Fibroblast of peridontal ligament (primary cell): ENCODE results near the gene SGCG.
"Not testable (repeated sequence)": the region's sequence is repeated elsewhere in the genome, so short reads cannot be mapped to it uniquely, and the experiment has no call there.

Experiments
- DNase-seq: peaks from one replicate; pipeline ENCODE4 v3.0.0-alpha.2; 2010; ENCODE audit errors: extremely low read depth

Gene SGCG, protein sequence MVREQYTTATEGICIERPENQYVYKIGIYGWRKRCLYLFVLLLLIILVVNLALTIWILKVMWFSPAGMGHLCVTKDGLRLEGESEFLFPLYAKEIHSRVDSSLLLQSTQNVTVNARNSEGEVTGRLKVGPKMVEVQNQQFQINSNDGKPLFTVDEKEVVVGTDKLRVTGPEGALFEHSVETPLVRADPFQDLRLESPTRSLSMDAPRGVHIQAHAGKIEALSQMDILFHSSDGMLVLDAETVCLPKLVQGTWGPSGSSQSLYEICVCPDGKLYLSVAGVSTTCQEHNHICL

DNA sequence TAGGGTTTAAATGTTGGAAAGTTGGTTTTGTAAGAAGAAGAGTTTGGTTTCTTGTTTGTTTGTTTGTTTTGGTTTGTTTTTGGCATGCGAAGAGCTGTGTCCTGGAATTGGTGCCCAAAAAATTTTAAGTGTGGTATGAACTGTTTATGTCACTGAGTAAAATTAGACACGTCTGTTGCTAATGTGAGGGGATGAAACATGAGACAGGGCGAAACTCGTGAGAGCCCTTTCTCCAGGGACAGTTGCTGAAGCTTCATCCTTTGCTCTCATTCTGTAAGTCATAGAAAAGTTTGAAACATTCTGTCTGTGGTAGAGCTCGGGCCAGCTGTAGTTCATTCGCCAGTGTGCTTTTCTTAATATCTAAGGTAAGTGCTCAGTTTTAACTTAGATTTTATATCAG lies at the start of gene SGCG:
TSS of gene SGCG (plus strand) at position 269 of the 400 bp plus-strand sequence. CDS start 22,716 bp downstream, outside the sequence.
- no peak for DNase-seq

DNA sequence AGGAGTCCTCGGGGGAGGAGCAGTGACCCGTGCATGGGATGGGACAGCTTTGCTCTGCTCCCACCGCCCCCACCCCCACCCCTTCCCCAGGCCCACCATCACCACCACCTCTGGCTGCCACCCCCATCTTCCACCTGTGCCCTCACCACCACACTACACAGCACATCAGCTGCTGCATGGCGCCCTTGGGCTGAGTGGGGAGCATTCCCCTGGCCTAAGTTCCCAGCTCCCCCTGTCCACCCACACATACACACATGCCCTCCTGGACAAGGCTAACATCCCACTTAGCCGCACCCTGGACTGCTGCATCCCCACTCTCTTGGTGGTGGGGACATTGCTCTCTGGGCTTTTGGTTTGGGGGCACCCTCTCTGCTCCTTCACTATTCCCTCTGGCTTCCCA lies 46.2 kb upstream of the SGCG start:
- DNase-seq = no peak

DNA sequence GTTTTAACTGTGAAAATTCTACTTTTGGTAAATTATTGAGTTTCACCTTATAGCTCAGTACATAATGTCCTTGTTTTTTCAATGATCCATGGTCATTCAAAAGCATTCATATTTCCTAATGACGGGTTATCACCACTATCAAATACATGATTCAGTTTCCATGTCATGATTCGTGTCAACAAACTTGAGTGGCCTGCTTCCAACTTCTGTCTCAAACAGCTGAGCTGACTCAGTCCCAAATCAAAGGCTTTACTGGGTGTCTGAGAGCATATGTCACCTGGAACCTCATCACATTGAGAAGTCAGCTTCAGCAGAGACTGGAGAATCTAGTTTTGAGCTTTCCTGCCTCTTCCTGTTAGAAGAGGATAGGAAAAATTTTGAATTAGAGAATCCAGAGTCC lies 40.3 kb upstream of the SGCG start:
- no peak for DNase-seq

DNA sequence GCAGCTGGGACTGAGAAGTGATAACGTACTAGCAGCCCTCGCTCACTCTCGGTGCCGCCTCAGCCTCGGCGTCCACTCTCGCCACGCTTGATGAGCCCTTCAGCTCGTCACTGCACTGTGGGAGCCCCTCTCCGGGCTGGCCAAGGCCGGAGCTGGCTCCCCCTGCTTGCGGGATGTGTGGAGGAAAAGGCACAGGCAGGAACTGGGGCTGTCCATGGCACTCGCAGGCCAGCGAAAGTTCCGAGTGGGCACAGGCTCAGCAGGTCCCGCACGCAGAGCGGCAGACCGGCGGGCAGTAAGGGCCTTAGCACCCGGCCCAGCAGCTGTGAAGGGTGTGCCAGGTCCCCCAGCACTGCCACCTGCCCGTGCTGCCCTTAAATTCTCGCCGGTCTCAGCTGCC lies 38.8 kb upstream of the SGCG start:
- DNase-seq = no peak

DNA sequence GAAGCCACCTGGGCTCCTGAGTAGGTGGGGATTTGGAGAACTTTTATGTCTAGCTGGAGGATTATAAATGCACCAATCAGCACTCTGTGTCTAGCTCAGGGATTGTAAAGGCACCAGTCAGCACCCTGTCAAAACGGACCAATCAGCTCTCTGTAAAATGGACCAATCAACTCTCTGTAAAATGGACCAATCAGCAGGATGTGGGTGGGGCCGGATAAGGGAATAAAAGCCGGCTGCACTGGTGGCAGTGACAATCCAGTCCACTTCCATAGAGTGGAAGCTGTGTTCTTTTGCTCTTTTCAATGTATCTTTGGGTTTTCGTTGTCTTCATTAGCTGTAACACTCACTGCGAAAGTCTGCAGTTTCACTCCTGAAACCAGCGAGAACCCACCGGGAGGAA lies 38.2 kb upstream of the SGCG start:
- DNase-seq = not testable (repeated sequence)

DNA sequence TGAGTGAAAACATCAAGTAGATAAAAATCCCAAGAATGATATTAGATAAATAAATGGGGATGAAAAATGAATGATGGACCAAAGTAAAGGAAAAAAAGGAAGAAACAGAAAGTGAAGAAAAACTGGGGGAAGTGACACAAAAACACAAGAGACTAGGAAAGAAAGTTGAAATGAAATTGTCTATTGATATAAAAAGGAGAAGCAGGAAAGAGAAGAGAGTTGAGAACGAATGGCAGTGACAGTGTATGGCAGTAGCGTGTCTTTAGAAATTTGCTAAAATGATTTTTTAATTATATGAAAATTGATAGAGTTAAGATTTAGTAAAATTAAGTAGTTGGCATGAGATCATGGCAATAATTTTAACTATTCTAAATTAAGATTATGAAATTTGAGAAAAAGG lies 36.3 kb upstream of the SGCG start:
- no peak for DNase-seq

DNA sequence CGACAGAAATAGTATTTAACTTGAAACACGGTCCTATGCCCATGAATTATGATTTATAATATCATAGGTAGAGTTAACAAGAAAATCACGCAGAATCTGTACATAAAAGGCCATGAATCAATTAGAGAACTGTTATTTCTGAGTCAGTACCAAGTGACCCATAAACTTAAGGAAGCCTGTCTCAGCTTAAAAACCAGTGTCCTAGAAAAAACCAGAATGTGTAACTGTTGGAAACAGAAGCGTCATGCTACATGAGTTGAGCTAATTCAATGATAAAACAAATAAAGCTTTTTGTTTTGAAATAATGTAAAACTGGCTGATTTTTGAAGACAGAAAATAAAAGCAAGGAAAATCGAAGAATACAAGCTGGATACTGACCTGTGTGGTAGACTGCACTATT lies 34.8 kb upstream of the SGCG start:
- DNase-seq = no peak

DNA sequence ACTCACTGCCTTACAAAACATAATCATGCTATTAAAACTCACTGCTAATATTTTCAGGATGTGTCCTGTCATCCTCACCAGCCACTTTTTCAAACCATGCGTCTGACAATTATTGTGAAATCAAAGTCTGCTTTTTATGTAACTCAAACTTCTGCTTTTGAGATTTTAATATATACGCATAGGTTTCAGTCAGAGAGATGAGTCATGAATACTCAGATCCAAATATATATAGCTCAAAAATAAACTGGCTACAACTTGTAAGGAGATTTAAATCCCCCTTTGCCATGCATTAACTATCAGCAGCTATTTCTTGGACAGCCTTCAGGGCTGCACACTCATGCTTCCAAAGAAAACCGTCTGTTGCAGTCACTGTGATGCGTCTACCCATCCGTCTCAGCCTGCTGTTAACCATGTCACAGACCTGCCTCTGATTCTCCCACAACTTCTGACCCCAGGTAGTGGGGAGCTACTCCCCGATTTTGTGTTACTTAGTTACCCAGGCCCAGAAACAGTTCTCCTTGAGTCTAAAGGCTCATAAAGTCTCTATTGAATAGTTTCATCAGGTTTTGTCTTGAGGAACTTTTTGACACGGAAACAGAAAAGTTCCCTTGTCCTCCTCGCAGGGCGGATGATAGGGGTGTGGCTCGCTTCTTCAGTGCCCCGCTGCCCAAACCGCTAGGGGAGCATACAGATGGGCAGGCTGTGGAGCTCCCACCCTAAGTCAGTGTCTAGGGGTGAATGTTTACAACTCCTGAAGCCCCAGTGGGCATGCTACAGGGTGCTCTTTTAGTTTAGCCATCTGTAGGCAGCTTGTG lies 33.8 kb upstream of the SGCG start:
- DNase-seq = no peak

DNA sequence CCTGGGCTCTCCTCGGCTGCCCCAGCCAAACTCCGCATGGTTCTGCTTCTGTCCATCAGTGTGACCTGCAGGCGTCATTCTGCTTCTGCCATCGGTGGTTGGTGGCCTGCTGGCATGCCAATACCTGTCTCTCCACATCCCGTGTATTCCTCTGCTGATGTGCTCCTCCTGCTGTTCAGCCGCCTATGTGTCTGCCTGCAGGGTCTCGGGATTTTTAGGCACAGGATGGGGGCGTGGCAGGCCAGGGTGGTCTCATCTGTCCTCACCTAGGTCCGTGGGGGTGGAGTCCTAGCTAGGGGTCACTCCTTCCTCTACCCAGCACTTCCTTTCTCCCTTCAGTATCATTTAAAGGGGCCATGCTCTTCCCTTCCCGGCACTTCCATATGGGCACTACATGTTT lies 33.0 kb upstream of the SGCG start:
- no peak for DNase-seq

DNA sequence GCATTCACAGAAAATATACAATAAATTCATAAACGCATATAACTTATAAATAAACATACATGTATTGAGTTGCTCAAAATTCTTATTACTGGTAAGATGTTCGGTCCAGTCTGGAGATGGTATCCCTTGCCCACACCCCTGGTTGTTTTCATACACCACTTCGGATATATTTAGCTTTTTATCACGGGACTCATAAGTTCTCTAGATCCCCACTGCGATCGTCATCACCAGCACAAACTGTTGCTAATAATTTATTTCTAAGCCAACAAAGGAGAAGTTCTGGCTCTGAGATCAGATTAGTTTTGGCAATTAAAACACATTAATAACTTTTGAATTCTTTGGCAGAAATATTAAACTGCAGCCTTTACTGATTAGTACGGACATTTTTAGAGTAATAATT lies 23.0 kb upstream of the SGCG start:
- no peak for DNase-seq

DNA sequence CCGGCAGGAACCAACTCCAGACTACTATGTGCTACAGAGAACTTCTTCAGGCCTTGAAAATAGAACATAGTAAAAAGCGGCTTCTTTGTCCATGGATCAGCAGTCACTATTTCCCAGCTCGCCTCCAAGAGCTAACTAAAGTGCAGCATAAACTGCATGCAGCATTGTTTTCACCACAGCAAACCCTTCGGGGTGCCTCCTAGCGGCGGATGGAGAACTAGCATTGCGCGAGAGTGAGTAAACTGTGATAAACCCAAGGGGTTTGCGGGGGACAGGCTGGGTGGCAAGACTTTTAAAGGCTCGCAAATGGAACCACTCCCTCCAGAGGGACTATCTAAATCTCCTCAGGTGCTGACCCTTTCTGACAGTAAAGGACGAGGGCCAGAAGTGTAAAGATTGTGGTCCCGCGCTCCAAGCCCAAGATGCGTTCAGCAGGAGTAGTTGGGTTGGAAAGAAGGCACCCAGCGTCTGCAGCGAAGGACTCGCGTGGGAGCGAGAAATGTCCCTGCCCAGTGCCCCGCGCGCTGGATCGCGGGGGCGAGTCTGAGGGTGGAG lies 21.5 kb upstream of the SGCG start:
- DNase-seq = no peak

DNA sequence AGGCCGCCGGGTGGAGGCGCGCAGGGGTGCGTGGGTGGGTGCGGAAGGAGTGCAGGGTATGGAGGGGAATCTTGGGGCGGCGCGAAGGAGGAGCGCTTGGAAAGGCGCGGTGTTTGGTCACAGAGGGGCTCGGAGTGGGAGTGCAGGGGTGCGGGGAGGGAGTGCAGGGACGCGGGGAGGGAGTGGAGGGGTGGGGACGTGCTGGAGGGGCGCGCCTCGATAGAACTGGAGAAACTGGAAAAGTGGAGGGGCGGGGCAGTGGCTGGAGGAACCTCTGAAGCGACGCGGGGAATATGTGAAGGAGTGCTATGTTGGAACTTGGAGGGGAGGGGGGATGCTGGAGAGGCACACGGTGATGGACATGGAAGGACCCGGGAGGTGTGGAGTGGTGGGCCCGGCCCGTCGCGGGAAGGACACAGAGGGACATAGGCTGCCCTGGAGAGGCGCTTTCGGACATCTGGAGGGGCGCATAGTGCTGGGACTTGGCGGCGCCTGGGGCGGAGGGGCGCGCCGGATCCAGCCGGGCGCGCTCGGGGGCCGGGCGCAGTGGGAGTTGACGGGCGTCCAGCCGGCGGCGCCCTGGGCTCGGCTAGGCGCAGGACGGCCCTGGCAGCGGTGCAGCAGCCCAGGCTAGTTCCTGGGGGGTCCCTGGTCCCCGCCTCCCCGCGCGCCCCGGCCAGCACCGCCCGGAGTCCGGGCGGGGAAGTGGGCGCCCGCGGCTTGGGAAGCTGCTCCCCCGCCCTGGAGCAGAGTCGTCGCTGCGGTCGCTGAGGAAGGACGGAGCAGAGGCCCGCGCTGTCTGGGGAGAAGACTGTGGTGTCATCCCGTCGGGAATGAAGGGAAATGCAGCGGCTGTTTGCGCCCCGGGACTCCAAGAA lies 20.8 kb upstream of the SGCG start:
- no peak for DNase-seq

DNA sequence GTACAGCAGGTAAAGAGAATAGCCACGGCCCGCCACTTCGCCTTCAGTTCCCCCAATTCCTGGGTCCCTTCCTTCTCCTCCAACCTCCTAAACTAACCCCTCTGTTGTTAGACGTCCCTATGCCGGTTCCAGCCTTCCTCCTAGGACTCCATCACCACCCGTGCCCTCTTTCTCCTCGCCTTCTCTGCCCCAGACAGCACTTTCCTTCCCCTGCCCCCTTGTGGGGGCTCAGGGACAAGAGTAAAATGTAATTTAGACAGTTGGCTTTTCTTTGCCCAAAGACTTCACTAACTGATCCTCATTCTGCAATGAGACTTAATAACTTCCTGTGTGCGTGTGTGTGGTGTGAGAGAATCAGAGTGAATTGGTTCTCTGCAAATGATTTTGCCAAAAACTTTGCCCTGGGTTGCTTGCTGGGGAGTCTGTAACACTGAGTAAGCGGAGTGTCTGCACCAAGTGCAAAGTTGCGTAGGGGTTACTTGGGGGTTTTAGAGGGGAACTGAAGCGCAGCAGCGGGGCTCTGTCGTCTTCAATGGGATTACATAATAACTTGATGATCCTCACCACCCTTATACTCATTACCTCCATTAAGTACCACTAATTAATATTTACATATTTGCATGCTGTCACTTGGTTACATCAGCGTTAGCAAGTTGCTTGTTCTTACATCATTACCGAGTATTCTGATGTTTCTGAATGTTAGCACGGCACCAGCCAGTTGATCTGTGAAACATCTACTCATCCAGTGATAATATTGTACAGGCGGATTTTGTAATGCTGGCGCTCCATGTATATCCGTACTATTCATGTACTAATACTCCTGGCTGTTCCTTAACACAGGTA lies 19.9 kb upstream of the SGCG start:
- no peak for DNase-seq

DNA sequence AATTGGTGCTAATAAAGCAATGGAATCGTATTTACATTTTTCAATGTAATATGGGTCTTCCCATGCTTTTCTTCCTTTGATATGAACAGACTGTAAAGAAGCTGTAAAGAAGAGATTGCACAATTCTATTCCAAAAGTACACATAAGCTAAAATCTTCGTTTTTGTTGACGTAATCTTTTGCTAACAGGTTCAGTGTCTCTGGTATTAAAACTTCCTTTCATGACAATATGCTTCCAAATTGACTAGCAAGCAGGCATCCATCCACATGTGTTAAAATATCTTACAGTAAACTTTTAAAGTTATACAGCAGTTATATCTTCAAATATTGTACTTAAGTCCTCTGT lies 19.3 kb upstream of the SGCG start:
- DNase-seq = no peak

DNA sequence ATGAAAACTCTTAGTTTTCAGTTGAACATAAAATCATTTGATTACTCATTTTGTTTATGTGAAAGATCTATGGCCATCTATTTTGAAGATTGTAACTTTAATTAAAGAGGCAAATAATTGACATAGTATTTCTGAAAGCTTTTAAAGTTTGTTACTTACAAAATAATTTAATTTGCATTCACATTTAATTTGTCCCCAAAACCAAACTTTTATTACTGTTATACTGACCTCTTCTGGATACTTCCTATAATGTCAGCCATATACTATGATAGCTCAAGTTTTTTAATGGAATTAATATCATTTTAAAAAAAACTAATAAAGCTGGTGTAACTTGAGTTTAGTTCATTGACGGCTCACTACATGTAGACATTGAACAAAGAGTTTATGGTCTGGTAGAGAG lies 4.9 kb upstream of the SGCG start:
- peak; percentile 28 for DNase-seq

DNA sequence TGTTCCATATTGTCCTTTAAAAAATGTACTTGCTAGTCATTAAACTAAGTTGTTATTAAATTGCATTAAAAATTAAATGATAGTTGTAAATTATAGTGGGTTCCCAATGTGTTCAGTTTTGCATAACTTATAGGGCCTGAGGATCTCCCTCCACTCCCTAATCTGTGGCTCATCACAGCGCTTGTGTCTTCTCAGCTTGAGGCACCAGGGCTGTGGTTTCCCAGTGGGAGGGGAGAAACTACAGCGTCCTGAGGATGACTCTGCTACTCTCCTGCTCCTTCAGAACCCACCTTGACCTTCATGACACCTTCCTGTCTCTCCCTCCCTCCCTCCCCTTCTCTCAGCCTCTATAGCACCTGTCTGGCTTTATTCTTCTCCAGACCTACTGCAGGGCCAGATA lies 1.4 kb downstream of the SGCG start:
- DNase-seq = no peak

DNA sequence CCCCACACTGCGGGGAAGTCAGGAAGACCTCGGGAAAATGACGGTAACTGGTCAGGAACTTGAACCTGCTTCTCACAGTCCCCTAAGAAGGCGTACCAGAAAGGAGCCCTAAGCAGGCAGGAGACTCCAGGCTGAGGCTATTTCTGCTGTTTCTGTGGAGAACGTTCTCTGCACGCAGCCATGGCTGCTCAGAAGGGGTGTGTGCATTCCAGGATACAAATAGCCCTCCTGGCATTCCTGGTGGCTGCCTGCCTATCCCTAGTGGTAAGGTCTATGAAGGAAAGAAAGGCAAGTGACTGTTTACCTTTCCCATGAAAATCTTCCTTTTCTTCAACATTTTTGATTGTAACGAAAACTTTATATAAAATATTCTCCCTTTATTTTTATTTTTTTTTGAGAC lies 2.5 kb downstream of the SGCG start:
- no peak for DNase-seq

DNA sequence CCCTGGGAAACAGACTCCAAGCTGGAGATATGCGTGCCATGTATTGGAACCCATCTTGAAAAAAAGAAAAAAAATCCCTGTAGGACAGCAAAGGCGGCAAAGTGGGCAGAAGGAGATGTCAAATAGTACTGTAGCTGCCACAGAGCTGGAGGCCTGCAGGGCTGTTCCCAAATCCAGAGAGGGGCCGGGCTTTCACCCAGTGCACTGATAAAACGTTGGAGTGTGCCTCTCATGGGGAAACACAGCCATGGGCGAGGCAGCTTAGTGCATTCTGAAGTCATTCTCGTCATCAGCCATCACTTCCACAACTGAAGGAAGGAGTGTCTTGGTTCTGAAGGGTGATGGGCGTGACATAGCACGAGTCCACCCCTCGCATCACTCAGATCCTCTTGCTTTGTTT lies 4.8 kb downstream of the SGCG start:
- no peak for DNase-seq

DNA sequence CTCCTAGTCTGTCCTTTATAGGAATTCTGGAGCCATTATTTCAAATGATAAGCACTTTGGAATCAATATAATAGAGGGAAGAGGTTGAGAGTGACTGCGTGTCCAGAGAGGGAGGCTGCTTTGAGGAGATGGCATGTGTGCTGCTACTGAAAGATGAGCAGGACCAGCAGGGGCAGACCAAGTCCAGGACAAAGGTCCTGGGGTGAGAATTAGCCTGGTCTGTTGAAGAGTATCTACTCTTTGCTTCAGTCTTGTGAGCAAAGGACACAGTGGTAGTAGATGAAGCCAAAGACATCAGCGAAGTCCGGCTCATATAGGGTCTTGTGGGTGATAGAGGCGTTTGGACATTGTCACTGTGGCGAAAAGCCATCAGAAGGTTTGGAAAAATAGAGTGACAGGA lies 21.1 kb downstream of the SGCG start:
- DNase-seq = no peak

DNA sequence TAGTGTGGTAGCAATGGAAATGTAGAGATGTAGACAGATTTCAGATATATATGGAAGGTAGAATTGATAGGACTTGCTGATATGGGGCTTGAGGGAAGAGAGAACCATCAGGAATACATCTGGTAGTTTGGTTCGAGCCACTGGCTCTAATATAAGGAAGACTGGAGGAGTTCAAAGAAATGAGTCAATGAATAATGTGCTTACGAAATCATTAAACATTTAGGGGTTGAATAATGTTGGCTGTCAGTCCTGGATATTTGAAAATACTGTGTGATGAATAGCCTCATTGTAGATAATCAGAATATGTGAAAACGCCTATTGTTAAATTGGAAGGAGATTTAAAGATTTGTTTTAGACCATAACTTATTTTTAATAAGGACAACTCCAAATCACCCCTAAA lies 21.6 kb downstream of the SGCG start:
- DNase-seq = no peak

DNA sequence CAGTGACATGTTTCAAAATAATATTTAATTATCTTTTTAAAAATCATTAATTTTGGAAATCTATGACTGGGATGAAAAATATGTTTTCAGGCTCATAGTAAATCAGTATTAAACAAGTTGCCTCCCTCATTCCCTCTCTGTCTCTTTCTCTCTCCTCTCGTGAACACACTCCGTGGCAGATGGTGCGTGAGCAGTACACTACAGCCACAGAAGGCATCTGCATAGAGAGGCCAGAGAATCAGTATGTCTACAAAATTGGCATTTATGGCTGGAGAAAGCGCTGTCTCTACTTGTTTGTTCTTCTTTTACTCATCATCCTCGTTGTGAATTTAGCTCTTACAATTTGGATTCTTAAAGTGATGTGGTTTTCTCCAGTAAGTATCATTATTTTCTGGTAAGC lies 22.7 kb downstream of the SGCG start:
- DNase-seq = no peak
